GM21619 (cell line): Measurements from ENCODE around the gene ANXA7.
"Not testable (repeated sequence)": the region's sequence is repeated elsewhere in the genome, so short reads cannot be mapped to it uniquely, and the experiment has no call there.

Experiments used
- ATAC-seq: cut with Tn5 transposase; IDR thresholded peaks from one replicate; pipeline ENCODE4 v1.9.1; 2021; ENCODE audit not compliant: unreplicated experiment

The ANXA7 gene

GRCh38 chr10:73344269-73344668 lies 69.6 kb downstream of the ANXA7 start:
- no peak for ATAC-seq

DNA sequence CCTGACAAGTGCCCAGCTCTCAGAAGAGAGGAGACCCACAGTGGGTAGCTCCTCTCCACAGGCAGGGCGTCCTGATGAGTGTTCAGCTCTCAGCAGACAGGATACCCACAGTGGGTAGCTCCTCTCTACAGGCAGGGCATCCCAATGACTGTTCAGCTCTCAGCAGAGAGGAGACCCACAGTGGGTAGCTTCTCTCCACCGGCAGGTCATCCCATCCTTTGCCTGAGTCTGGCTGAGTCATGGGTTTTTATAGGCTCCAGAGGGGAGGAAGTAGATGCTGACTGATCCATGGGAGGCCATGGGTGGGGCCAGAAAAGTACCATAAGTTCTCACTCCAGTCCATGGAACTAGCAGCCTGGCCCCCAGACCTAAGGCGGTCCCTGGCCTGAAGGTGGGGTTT lies 73.7 kb downstream of the ANXA7 start:
- ATAC-seq: no peak

GRCh38 chr10:73339436-73339835 lies 74.4 kb downstream of the ANXA7 start:
- no peak for ATAC-seq

DNA sequence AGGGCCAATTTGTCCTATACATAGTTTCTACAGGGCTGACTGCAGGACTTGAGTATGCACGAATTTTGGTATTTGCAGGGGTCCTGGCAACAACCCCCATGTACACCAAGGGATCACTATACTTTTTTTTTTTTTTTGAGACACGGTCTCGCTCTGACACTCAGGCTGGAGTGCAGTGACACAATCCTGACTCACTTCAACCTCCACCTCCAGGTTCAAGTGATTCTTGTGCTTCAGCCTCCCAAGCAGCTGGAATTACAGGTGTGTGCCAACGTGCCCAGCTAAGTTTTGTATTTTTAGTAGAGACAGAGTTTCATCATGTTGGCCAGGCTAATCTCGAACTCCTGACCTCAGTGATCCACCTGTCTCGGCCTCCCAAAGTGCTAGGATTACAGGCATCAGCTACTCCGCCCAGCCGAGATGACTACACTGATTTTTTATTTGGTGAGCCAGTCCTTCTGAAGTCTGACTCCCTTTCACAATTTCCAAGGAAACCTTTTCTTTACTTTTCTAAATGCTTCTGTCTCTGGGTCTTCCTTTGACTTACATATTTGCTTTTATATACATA lies 75.0 kb downstream of the ANXA7 start:
- no peak for ATAC-seq

- no peak for ATAC-seq
Observed at GRCh38 chr10:73333202-73333601, 80.7 kb downstream of the ANXA7 start.

DNA sequence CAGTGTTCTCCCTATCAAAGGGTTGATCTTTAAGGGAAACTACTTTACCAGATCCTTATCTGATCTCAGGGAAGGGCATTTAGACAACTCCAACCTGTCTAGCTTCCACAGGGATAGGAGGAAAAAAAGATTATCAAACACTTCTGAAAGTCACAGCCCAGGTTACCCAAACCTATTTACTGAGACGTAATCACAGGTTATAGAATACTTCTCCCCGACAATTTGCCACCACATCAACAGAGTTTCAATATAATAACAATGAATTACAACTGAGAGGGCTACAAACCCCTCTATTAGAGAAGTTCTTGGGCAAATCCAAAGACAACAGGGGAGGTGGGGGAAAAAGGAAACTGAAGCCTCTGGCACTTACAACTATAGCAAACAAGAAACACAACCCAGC lies 81.5 kb downstream of the ANXA7 start:
- no peak for ATAC-seq

DNA sequence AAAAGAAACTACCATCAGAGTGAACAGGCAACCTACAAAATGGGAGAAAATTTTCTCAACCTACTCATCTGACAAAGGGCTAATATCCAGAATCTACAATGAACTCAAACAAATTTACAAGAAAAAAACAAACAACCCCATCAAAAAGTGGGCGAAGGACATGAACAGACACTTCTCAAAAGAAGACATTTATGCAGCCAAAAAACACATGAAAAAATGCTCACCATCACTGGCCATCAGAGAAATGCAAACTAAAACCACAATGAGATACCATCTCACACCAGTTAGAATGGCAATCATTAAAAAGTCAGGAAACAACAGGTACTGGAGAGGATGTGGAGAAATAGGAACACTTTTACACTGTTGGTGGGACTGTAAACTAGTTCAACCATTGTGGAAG lies 85.3 kb downstream of the ANXA7 start:
- not testable (repeated sequence) for ATAC-seq

DNA sequence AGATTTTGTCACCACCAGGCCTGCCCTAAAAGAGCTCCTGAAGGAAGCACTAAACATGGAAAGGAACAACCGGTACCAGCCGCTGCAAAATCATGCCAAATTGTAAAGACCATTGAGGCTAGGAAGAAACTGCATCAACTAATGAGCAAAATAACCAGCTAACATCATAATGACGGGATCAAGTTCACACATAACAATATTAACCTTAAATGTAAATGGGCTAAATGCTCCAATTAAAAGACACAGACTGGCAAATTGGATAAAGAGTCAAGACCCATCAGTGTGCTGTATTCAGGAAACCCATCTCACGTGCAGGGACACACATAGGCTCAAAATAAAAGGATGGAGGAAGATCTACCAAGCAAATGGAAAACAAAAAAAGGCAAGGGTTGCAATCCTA lies 88.6 kb downstream of the ANXA7 start:
- not testable (repeated sequence) for ATAC-seq
